Liver (tissue), 9 donors: ENCODE measurements around the gene ENTPD8. TPM values are rescaled to one million over a fixed set of nuclear protein-coding genes. Genes with fewer than 3 reads are reported as not detected.

Experiments used
- DNase-seq: peaks from one replicate; pipeline ENCODE4 v3.0.0-alpha.2; 2017; ENCODE audit warnings: low spot score
- H3K27ac ChIP-seq, 2 donors: one replicate each; pipeline ENCODE4 v1.7.0; 2013; ENCODE audit warnings: inconsistent platforms in 2 of 2, low read length in 2 of 2, control low read depth in 1 of 2, low read depth in 1 of 2, mild to moderate bottlenecking in 1 of 2
- H3K27me3 ChIP-seq, 4 donors: one replicate each; pipeline versions ENCODE4 v1.6.1 to v1.7.0; 2013; ENCODE audit warnings: low read length in 3 of 4, inconsistent platforms in 1 of 4, mild to moderate bottlenecking in 1 of 4, moderate library complexity in 1 of 4; ENCODE audit not compliant: control insufficient read depth in 4 of 4, insufficient read depth in 4 of 4
- H3K36me3 ChIP-seq, 4 donors: one replicate each; pipeline versions ENCODE4 v1.6.1 to v1.7.0; 2013; ENCODE audit warnings: low read length in 3 of 4, mild to moderate bottlenecking in 3 of 4, low read depth in 1 of 4, moderate library complexity in 1 of 4; ENCODE audit not compliant: control insufficient read depth in 4 of 4, insufficient read depth in 3 of 4
- H3K4me1 ChIP-seq, 4 donors: one replicate each; pipeline versions ENCODE4 v1.6.1 to v1.7.0; 2013; ENCODE audit warnings: low read length in 3 of 4, mild to moderate bottlenecking in 3 of 4, moderate library complexity in 1 of 4; ENCODE audit not compliant: control insufficient read depth in 4 of 4, insufficient read depth in 4 of 4
- H3K4me3 ChIP-seq, 3 donors: one replicate each; pipeline versions ENCODE4 v1.6.1 to v1.7.0; 2013; ENCODE audit warnings: low read length in 3 of 3, control low read depth in 1 of 3, low read depth in 1 of 3, mild to moderate bottlenecking in 1 of 3
- H3K9ac ChIP-seq, 2 donors: one replicate each; pipeline ENCODE4 v1.7.0; 2013; ENCODE audit warnings: low read length in 2 of 2, mild to moderate bottlenecking in 2 of 2, moderate library complexity in 2 of 2, control low read depth in 1 of 2, low read depth in 1 of 2
- H3K9me3 ChIP-seq, 4 donors: one replicate each; pipeline versions ENCODE4 v1.6.1 to v1.7.0; 2013; ENCODE audit warnings: low read length in 3 of 4; ENCODE audit not compliant: control insufficient read depth in 4 of 4
- CTCF ChIP-seq: fragments of 150-350 bp; IDR thresholded peaks from 2 replicates; pipeline ENCODE4 v1.5.1; 2017; ENCODE audit warnings: improper control_type of control experiment, low read depth, low read length; ENCODE audit not compliant: missing input control
- EGR1 ChIP-seq, 2 donors: IDR thresholded peaks; 2 replicates each; pipeline ENCODE4 v1.6.1; 2016 to 2018; ENCODE audit warnings: antibody characterized with exemption in 2 of 2, low read depth in 2 of 2
- FOXA1 ChIP-seq: IDR thresholded peaks from 2 replicates; pipeline ENCODE4 v1.6.1; 2016; ENCODE audit warnings: antibody characterized with exemption
- FOXA2 ChIP-seq: IDR thresholded peaks from 2 replicates; pipeline ENCODE4 v1.6.1; 2016; ENCODE audit warnings: antibody characterized with exemption
- GABPA ChIP-seq, 2 donors: IDR thresholded peaks in 1 of 2; conservative IDR thresholded peaks in 1 of 2; 2 replicates each; pipeline ENCODE4 v1.6.1; 2016; ENCODE audit warnings: antibody characterized with exemption in 2 of 2, mild to moderate bottlenecking in 1 of 2, moderate library complexity in 1 of 2
- HNF4A ChIP-seq, 2 donors: conservative IDR thresholded peaks; 2 replicates each; pipeline ENCODE4 v1.6.1; 2016; ENCODE audit warnings: antibody characterized with exemption in 2 of 2, mild to moderate bottlenecking in 2 of 2
- HNF4G ChIP-seq: IDR thresholded peaks from 2 replicates; pipeline ENCODE4 v1.6.1; 2016; ENCODE audit warnings: antibody characterized with exemption
- JUND ChIP-seq, 2 donors: IDR thresholded peaks; 2 replicates each; pipeline ENCODE4 v1.6.1; 2016; ENCODE audit warnings: antibody characterized with exemption in 2 of 2
- NR2F2 ChIP-seq: IDR thresholded peaks from 2 replicates; pipeline ENCODE4 v1.6.1; 2016; ENCODE audit warnings: antibody characterized with exemption
- RAD21 ChIP-seq, 2 donors: IDR thresholded peaks; 2 replicates each; pipeline ENCODE4 v1.6.1; 2016; ENCODE audit warnings: antibody characterized with exemption in 2 of 2, mild to moderate bottlenecking in 2 of 2
- RXRA ChIP-seq, 2 donors: IDR thresholded peaks; 2 replicates each; pipeline ENCODE4 v1.6.1; 2017 to 2018; ENCODE audit warnings: antibody characterized with exemption in 2 of 2, mild to moderate bottlenecking in 1 of 2
- SP1 ChIP-seq: IDR thresholded peaks from 2 replicates; pipeline ENCODE4 v1.6.1; 2018; ENCODE audit warnings: antibody characterized with exemption, mild to moderate bottlenecking
- TAF1 ChIP-seq: conservative IDR thresholded peaks from 2 replicates; pipeline ENCODE4 v1.6.1; 2016; ENCODE audit warnings: antibody characterized with exemption, mild to moderate bottlenecking
- YY1 ChIP-seq: IDR thresholded peaks from 2 replicates; pipeline ENCODE4 v1.6.1; 2016; ENCODE audit warnings: antibody characterized with exemption, mild to moderate bottlenecking
- WGBS: extraction: QIAGEN DNeasy Blood & Tissue Kit; methylation state at CpG from one replicate; pipeline ENCODE4 v1.1.7; 2013; 5-methylcytosine and 5-hydroxymethylcytosine counted together
- polyA plus RNA-seq, 2 donors: library from polyadenylated mRNA; stranded (reverse) in 1 of 2; unstranded in 1 of 2; fragments of 200-250 nt in 1 of 2; fragments of >200 nt in 1 of 2; fragmentation: Nextera tagmentation in 1 of 2; extraction: Ambion mirVana in 1 of 2; gene quantifications; one replicate each; pipeline versions ENCODE4 v1.2.1 to v1.2.3, GENCODE V29; 2013 to 2015
- total RNA-seq, 2 donors: library from RNA; depleted of rRNA; stranded (reverse); fragments of >200 nt; gene quantifications; one replicate each; pipeline ENCODE4 v1.2.3, GENCODE V29; 2014
- TF ChIP-seq, protein P1 (sequence below): IDR thresholded peaks from 2 replicates; pipeline ENCODE4 v1.6.1; 2016; ENCODE audit warnings: antibody characterized with exemption
- TF ChIP-seq, protein P2 (sequence below): IDR thresholded peaks from 2 replicates; pipeline ENCODE4 v1.6.1; 2016; ENCODE audit warnings: antibody characterized with exemption, mild to moderate bottlenecking
- TF ChIP-seq, protein P3 (sequence below): IDR thresholded peaks from 2 replicates; pipeline ENCODE4 v1.6.1; 2016; ENCODE audit warnings: antibody characterized with exemption
- donor health status: healthy.
- donor health status: healthy.
- donor health status: healthy.
- donor health status: healthy.
- donor health status: healthy.

ENTPD8 gene
- total and polyA plus RNA-seq, 4 donors, result 1.6 to 6.2 (median 4.9) TPM

DNA sequence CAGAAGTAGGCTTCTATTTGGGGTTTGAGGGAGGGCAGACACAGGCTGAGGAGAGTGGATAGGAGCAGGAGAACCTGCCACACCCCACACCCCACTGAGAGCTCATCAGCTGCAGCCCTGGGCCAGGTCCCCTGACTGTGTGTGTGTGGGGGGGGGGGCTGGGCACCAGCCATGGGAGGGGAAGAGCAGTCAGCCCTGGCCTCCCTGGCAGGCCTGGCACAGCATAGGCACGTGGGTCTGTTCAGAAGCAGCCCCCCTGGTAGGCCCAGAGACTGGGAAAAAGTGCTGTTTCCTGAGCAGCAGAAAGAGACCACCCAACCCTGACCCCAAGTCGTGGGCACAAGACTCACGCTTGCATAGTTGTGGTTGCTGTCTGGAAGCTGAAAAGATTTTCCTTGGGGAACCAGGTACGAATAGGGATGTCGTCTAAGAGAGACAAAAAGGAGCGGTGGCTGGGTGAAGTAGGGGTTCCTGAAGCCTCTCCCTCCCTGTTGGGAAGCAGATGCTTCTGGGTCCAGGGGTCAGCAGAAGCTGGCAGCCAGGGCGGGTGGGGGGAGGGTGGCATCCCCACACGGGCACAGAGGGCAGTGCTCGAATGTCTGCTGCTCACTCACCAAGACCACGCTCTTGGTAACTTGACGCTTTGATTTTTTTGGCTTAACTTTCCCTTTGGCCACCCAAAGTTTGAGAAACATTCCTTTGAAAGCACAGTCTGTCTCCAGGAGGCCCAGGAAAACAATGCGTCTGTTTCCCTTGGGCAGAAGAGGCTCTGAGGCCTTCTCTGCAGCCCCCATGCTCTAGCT, 15.1 kb upstream of the ENTPD8 start:
- Histone ChIP-seq H3K27me3 (no peaks in the 10 kb centered on the region), H3K4me3 (no peak overlapping the region), H3K36me3 (peaks cover 0 to 2% (median 1%) of the 10 kb centered on the region in 4 donors), H3K27ac (no peak overlapping the region), H3K9me3 (no peaks in the 10 kb centered on the region), H3K9ac (no peak overlapping the region), H3K4me1 (peaks cover 24 to 53% (median 39%) of the 10 kb centered on the region in 4 donors)
- TF ChIP-seq, protein P1, sequence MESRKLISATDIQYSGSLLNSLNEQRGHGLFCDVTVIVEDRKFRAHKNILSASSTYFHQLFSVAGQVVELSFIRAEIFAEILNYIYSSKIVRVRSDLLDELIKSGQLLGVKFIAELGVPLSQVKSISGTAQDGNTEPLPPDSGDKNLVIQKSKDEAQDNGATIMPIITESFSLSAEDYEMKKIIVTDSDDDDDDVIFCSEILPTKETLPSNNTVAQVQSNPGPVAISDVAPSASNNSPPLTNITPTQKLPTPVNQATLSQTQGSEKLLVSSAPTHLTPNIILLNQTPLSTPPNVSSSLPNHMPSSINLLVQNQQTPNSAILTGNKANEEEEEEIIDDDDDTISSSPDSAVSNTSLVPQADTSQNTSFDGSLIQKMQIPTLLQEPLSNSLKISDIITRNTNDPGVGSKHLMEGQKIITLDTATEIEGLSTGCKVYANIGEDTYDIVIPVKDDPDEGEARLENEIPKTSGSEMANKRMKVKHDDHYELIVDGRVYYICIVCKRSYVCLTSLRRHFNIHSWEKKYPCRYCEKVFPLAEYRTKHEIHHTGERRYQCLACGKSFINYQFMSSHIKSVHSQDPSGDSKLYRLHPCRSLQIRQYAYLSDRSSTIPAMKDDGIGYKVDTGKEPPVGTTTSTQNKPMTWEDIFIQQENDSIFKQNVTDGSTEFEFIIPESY, result no peak
- TF ChIP-seq RXRA (IDR thresholded peaks at IDR 0.05) (no peak), HNF4A (conservative IDR thresholded peaks at IDR 0.05) (peak in 1 of 2 donors; percentile 13)
- TF ChIP-seq, protein P2, sequence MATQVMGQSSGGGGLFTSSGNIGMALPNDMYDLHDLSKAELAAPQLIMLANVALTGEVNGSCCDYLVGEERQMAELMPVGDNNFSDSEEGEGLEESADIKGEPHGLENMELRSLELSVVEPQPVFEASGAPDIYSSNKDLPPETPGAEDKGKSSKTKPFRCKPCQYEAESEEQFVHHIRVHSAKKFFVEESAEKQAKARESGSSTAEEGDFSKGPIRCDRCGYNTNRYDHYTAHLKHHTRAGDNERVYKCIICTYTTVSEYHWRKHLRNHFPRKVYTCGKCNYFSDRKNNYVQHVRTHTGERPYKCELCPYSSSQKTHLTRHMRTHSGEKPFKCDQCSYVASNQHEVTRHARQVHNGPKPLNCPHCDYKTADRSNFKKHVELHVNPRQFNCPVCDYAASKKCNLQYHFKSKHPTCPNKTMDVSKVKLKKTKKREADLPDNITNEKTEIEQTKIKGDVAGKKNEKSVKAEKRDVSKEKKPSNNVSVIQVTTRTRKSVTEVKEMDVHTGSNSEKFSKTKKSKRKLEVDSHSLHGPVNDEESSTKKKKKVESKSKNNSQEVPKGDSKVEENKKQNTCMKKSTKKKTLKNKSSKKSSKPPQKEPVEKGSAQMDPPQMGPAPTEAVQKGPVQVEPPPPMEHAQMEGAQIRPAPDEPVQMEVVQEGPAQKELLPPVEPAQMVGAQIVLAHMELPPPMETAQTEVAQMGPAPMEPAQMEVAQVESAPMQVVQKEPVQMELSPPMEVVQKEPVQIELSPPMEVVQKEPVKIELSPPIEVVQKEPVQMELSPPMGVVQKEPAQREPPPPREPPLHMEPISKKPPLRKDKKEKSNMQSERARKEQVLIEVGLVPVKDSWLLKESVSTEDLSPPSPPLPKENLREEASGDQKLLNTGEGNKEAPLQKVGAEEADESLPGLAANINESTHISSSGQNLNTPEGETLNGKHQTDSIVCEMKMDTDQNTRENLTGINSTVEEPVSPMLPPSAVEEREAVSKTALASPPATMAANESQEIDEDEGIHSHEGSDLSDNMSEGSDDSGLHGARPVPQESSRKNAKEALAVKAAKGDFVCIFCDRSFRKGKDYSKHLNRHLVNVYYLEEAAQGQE, result no peak
- WGBS, result 80% methylated on average over 12 of the region's 12 CpGs
- DNase-seq, result no peak

DNA sequence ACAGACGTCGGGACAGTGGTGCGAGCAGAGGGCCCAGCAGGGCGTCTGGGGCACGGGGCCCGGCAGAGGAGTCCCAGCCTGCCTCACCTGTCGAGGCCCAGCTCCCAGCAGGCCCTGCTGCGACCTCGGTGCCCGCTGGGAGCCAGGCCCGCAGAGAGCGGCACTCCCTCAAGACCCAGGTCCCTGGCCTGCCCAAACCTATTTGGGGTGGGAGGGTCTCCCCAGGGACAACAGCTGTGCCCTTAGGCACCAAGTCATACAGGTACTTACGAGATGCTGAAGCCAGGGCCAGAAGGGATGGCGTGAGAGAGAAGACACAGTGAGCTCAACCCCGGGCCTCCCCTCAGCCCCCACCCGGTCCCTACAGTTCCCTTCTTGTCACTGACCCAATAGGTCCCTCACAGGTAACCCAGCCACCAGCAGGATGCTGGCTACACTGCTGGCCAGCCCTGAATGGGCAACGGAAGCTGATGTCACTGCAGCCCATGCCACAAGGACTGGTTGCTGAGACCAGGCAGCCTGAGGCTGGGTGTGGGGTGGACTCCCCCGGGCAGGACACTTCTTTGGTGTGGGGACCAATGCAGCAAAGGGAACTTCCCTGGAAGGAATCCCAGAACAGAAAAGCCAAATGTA, 14.3 kb upstream of the ENTPD8 start:
- WGBS, result 89% methylated on average over 18 of the region's 18 CpGs
- DNase-seq, result no peak
- peak overlapping the region; percentile 90 to 92 for H3K27ac ChIP-seq
- no peaks in the 10 kb centered on the region for H3K27me3 ChIP-seq
- no peaks in the 10 kb centered on the region for H3K9me3 ChIP-seq
- peaks cover 24 to 53% (median 39%) of the 10 kb centered on the region in 4 donors for H3K4me1 ChIP-seq
- H3K36me3 ChIP-seq, result peaks cover 0 to 2% (median 1%) of the 10 kb centered on the region in 4 donors
- TF ChIP-seq GABPA (IDR thresholded peaks at IDR 0.05 in 1 of 2, conservative IDR thresholded peaks at IDR 0.05 in 1 of 2), result no peak
- TF ChIP-seq NR2F2, result no peak
- TF ChIP-seq FOXA1, result no peak
- no peak for TF ChIP-seq RXRA (IDR thresholded peaks at IDR 0.05)
- TF ChIP-seq SP1, result no peak
- TF ChIP-seq RAD21 (IDR thresholded peaks at IDR 0.05), result no peak
- TF ChIP-seq TAF1, result no peak
- TF ChIP-seq EGR1 (IDR thresholded peaks at IDR 0.05; ENCODE audit: low read depth in 2 of 2), result no peak
- no peak for TF ChIP-seq FOXA2
- TF ChIP-seq JUND (IDR thresholded peaks at IDR 0.05), result no peak
- TF ChIP-seq YY1, result no peak
- TF ChIP-seq CTCF, result no peak
- TF ChIP-seq, protein P3, sequence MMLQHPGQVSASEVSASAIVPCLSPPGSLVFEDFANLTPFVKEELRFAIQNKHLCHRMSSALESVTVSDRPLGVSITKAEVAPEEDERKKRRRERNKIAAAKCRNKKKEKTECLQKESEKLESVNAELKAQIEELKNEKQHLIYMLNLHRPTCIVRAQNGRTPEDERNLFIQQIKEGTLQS, result no peak
- TF ChIP-seq, protein P2, result no peak
- no peak for TF ChIP-seq HNF4A (conservative IDR thresholded peaks at IDR 0.05)
- TF ChIP-seq HNF4G, result no peak
- H3K4me3 ChIP-seq, result no peak overlapping the region
- H3K9ac ChIP-seq, result no peak overlapping the region
